HCT116 (cell line): ENCODE results near the gene HCFC1.

Source experiments
- ELF1 ChIP-seq: IDR thresholded peaks from 2 replicates; pipeline ENCODE4 v1.6.1; 2012; ENCODE audit warnings: low read depth, borderline replicate concordance
- EZH2 ChIP-seq: fragments of 200-600 bp; sonication (generic); IDR thresholded peaks from 2 replicates; pipeline ENCODE4 v1.6.1; 2017; ENCODE audit warnings: antibody characterized with exemption, mixed run types
- POLR2A ChIP-seq: IDR thresholded peaks from 2 replicates; pipeline ENCODE4 v1.7.0; 2011; ENCODE audit warnings: borderline replicate concordance; ENCODE audit not compliant: insufficient read depth, insufficient read length; ENCODE audit errors: extremely low read depth
- POLR2AphosphoS5 ChIP-seq: IDR thresholded peaks from 2 replicates; pipeline ENCODE4 v1.6.1; 2011; ENCODE audit warnings: mild to moderate bottlenecking, low read depth, low read length, moderate library complexity
- TCF7L2 ChIP-seq: IDR thresholded peaks from 2 replicates; pipeline ENCODE4 v1.7.0; 2011; ENCODE audit warnings: borderline replicate concordance, inconsistent platforms; ENCODE audit not compliant: insufficient read depth, insufficient read length; ENCODE audit errors: extremely low read depth
- ZNF274 ChIP-seq: fragments of 200-500 bp; sonication (Bioruptor generic); IDR thresholded peaks from 2 replicates; pipeline ENCODE4 v1.6.1; 2014; ENCODE audit warnings: mild to moderate bottlenecking, low read depth, low read length, inconsistent platforms
- TF ChIP-seq, protein P1 (sequence below), 3 experiments: fragments of 200-600 bp in 1 of 3; sonication (generic) in 1 of 3; IDR thresholded peaks in 2 of 3; conservative IDR thresholded peaks in 1 of 3; 2 replicates each; pipeline ENCODE4 v1.5.1; 2012 to 2017; ENCODE audit warnings: low read depth in 2 of 3, low read length in 2 of 3, antibody characterized with exemption in 1 of 3, borderline replicate concordance in 1 of 3, control low read depth in 1 of 3, mild to moderate bottlenecking in 1 of 3, mixed read lengths in 1 of 3, mixed run types in 1 of 3, moderate library complexity in 1 of 3; ENCODE audit not compliant: insufficient read depth in 1 of 3
- TF ChIP-seq, protein P2 (sequence below): IDR thresholded peaks from 2 replicates; pipeline ENCODE4 v1.6.1; 2012
- TF ChIP-seq, protein P3 (sequence below): IDR thresholded peaks from 2 replicates; pipeline ENCODE4 v1.6.1; 2012; ENCODE audit warnings: low read depth
- TF ChIP-seq, protein P4 (sequence below): IDR thresholded peaks from 2 replicates; pipeline ENCODE4 v1.6.1; 2012

DNA sequence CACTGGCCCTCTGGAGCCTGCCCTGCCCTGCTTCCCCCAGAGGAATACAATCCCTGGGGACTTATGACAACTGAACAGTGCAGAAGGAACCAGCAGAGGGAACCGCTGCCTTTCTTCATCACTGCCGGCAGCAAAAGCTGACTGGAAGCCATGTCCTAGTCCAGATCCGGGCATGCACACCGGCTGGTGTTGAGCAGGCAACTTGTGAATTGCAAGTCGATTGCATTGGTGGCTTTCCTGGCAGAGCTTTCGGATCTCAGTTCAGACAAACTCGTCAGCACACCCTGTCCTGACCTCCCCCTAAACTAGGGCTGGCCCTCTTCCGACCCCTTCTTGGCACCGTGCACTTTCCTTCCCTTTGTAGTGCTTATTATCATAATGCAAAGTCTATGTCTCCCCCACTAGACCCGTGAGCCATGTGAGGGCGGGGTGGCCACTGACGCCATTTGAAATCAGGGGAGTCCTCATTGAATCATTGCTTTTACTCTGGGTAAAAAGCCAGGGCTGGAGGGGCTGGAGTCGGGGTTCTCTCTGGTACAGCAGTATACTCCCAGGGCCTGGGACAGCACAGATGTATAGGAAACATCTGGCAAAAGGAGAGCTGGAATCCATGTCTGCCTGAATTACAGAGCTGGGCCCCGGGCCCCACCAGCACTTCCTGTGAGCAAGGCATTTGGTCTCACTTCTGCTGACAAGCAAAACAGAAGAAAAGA, 47.3 kb downstream of the HCFC1 start:
- TF ChIP-seq, protein P1, sequence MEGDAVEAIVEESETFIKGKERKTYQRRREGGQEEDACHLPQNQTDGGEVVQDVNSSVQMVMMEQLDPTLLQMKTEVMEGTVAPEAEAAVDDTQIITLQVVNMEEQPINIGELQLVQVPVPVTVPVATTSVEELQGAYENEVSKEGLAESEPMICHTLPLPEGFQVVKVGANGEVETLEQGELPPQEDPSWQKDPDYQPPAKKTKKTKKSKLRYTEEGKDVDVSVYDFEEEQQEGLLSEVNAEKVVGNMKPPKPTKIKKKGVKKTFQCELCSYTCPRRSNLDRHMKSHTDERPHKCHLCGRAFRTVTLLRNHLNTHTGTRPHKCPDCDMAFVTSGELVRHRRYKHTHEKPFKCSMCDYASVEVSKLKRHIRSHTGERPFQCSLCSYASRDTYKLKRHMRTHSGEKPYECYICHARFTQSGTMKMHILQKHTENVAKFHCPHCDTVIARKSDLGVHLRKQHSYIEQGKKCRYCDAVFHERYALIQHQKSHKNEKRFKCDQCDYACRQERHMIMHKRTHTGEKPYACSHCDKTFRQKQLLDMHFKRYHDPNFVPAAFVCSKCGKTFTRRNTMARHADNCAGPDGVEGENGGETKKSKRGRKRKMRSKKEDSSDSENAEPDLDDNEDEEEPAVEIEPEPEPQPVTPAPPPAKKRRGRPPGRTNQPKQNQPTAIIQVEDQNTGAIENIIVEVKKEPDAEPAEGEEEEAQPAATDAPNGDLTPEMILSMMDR (IDR thresholded peaks at IDR 0.05 in 2 of 3, conservative IDR thresholded peaks at IDR 0.05 in 1 of 3; ENCODE audit: borderline replicate concordance in 1 of 3, insufficient read depth in 1 of 3, low read depth in 2 of 3, low read length in 2 of 3), result peak in 2 of 3 experiments; percentile 28 to 36; a peak in 2 of 6 replicates
- TF ChIP-seq, protein P2, sequence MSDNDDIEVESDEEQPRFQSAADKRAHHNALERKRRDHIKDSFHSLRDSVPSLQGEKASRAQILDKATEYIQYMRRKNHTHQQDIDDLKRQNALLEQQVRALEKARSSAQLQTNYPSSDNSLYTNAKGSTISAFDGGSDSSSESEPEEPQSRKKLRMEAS, result no peak
- TF ChIP-seq POLR2A, result no peak
- TF ChIP-seq, protein P3, sequence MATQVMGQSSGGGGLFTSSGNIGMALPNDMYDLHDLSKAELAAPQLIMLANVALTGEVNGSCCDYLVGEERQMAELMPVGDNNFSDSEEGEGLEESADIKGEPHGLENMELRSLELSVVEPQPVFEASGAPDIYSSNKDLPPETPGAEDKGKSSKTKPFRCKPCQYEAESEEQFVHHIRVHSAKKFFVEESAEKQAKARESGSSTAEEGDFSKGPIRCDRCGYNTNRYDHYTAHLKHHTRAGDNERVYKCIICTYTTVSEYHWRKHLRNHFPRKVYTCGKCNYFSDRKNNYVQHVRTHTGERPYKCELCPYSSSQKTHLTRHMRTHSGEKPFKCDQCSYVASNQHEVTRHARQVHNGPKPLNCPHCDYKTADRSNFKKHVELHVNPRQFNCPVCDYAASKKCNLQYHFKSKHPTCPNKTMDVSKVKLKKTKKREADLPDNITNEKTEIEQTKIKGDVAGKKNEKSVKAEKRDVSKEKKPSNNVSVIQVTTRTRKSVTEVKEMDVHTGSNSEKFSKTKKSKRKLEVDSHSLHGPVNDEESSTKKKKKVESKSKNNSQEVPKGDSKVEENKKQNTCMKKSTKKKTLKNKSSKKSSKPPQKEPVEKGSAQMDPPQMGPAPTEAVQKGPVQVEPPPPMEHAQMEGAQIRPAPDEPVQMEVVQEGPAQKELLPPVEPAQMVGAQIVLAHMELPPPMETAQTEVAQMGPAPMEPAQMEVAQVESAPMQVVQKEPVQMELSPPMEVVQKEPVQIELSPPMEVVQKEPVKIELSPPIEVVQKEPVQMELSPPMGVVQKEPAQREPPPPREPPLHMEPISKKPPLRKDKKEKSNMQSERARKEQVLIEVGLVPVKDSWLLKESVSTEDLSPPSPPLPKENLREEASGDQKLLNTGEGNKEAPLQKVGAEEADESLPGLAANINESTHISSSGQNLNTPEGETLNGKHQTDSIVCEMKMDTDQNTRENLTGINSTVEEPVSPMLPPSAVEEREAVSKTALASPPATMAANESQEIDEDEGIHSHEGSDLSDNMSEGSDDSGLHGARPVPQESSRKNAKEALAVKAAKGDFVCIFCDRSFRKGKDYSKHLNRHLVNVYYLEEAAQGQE, result no peak
- TF ChIP-seq ZNF274, result no peak
- TF ChIP-seq, protein P4, sequence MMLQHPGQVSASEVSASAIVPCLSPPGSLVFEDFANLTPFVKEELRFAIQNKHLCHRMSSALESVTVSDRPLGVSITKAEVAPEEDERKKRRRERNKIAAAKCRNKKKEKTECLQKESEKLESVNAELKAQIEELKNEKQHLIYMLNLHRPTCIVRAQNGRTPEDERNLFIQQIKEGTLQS, result no peak
- no peak for TF ChIP-seq EZH2
- no peak for TF ChIP-seq POLR2AphosphoS5
- no peak for TF ChIP-seq ELF1
- TF ChIP-seq TCF7L2, result no peak
